Lower lobe of right lung (tissue), 2 donors: ENCODE measurements around the gene FRMD3. TPM values are rescaled to one million over a fixed set of nuclear protein-coding genes. Genes with fewer than 3 reads are reported as not detected.

Experiments
- ATAC-seq, 2 donors: fragments of 200-7000 bp; cut with Tn5 transposase; one replicate each; pipeline ENCODE4 v1.9.1; 2020 to 2022; ENCODE audit warnings: mild to moderate bottlenecking in 2 of 2, moderate library complexity in 2 of 2
- DNase-seq: peaks from one replicate; pipeline ENCODE4 v3.0.0-alpha.2; 2020
- H3K27ac ChIP-seq: fragments of 200-600 bp; one replicate; pipeline ENCODE4 v1.8.0; 2022
- H3K27me3 ChIP-seq: fragments of 200-600 bp; one replicate; pipeline ENCODE4 v1.8.0; 2022; ENCODE audit warnings: low read depth
- H3K36me3 ChIP-seq: fragments of 200-600 bp; one replicate; pipeline ENCODE4 v1.8.0; 2022; ENCODE audit warnings: mild to moderate bottlenecking
- H3K4me1 ChIP-seq: fragments of 200-600 bp; one replicate; pipeline ENCODE4 v1.8.0; 2022
- H3K4me3 ChIP-seq: fragments of 200-600 bp; one replicate; pipeline ENCODE4 v1.8.0; 2022; ENCODE audit warnings: mild to moderate bottlenecking
- H3K9me3 ChIP-seq: fragments of 200-600 bp; one replicate; pipeline ENCODE4 v1.8.0; 2022
- intact Hi-C: fragments of 100-400 bp; cut with DNase I; formaldehyde crosslinking; loops from one replicate; pipeline ENCODE4 v1.11.0; 2022
- total RNA-seq: library from RNA; stranded (reverse); fragmentation: NEBNext Ultra II Directional; extraction: Animal tissue kit (Norgen Biotek cat#: 25700); gene quantifications from one replicate; pipeline ENCODE4 v1.2.1, GENCODE V29; 2021
- TF ChIP-seq, protein P1 (sequence below): fragments of 200-600 bp; IDR thresholded peaks from one replicate; pipeline ENCODE4 v1.8.0; 2022; ENCODE audit warnings: antibody characterized with exemption, mild to moderate bottlenecking
- donor health status: DM: no; HTN: yes; CAD: no; lungs with severe emphysema.

The FRMD3 gene
- total RNA-seq, 1 donor from 2014 or later: 9.7 TPM

- intact Hi-C loops: no loop called here
- ATAC-seq: no peak
- Histone ChIP-seq H3K4me3 (no peak overlapping the region), H3K27ac (no peak overlapping the region), H3K27me3 (no peaks in the 10 kb centered on the region), H3K9me3 (no peaks in the 10 kb centered on the region), H3K4me1 (no peaks in the 10 kb centered on the region), H3K36me3 (no peaks in the 10 kb centered on the region)
- DNase-seq: no peak
- TF ChIP-seq, protein P1, sequence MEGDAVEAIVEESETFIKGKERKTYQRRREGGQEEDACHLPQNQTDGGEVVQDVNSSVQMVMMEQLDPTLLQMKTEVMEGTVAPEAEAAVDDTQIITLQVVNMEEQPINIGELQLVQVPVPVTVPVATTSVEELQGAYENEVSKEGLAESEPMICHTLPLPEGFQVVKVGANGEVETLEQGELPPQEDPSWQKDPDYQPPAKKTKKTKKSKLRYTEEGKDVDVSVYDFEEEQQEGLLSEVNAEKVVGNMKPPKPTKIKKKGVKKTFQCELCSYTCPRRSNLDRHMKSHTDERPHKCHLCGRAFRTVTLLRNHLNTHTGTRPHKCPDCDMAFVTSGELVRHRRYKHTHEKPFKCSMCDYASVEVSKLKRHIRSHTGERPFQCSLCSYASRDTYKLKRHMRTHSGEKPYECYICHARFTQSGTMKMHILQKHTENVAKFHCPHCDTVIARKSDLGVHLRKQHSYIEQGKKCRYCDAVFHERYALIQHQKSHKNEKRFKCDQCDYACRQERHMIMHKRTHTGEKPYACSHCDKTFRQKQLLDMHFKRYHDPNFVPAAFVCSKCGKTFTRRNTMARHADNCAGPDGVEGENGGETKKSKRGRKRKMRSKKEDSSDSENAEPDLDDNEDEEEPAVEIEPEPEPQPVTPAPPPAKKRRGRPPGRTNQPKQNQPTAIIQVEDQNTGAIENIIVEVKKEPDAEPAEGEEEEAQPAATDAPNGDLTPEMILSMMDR: no peak
Measured at GRCh38 chr9:83419961-83420360, 118.2 kb downstream of the FRMD3 start.

- Histone ChIP-seq H3K9me3 (no peaks in the 10 kb centered on the region), H3K4me1 (no peaks in the 10 kb centered on the region), H3K36me3 (no peaks in the 10 kb centered on the region), H3K27ac (no peak overlapping the region), H3K27me3 (no peaks in the 10 kb centered on the region), H3K4me3 (no peak overlapping the region)
- intact Hi-C loops: no loop called here
- ATAC-seq (no peak), DNase-seq (no peak)
- TF ChIP-seq, protein P1: no peak
Measured at GRCh38 chr9:83418283-83418682, 119.9 kb downstream of the FRMD3 start.

DNA sequence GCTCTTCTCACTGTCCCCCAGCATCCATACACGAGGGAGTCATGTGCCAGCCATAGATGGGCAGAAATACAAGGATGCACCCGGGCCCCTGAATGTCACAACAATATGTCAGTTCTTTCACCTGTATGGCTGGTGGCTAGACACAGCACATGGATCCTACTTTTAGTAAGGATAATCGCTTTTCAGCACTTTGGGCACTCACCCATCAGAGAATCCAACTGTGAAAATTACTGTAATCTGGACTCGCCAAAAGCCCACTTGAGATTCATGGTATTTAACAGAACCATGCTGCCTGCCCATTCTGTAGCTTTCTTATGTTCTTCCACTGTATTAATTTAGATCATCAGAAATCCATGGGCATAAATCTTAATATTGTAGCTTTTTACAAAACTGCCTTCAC, 124.8 kb downstream of the FRMD3 start:
- H3K27ac ChIP-seq: no peak overlapping the region
- no peak for ATAC-seq
- H3K27me3 ChIP-seq: no peaks in the 10 kb centered on the region
- no peak for DNase-seq
- TF ChIP-seq, protein P1: no peak
- no peak overlapping the region for H3K4me3 ChIP-seq
- intact Hi-C loops: no loop called here
- no peaks in the 10 kb centered on the region for H3K4me1 ChIP-seq
- no peaks in the 10 kb centered on the region for H3K9me3 ChIP-seq
- H3K36me3 ChIP-seq: no peaks in the 10 kb centered on the region

GRCh38 chr9:83410701-83411100, 127.5 kb downstream of the FRMD3 start:
- ATAC-seq: no peak
- H3K9me3 ChIP-seq: no peaks in the 10 kb centered on the region
- intact Hi-C loops: no loop called here
- no peaks in the 10 kb centered on the region for H3K36me3 ChIP-seq
- TF ChIP-seq, protein P1: no peak
- H3K4me1 ChIP-seq: peaks cover 3% of the 10 kb centered on the region
- no peaks in the 10 kb centered on the region for H3K27me3 ChIP-seq
- no peak overlapping the region for H3K4me3 ChIP-seq
- no peak overlapping the region for H3K27ac ChIP-seq
- DNase-seq: no peak

DNA sequence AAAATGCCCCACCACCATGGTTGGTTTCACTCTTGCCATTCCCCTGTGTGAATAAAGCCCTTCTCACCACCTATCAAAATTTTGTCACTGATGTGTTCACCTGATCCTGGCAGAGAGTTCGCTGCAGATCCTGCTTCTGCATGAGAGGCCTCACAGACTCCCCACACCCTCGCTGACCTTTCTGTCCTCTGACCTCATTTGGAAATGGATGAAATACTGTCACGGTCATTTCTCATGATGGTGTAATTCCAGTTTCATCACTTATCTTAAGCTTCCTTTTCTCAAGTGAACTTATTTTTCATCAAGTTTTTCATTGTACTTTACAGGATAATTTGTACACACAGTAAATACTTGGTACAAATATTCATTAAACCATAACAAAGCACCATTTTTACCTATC, 131.3 kb downstream of the FRMD3 start:
- H3K9me3 ChIP-seq: no peaks in the 10 kb centered on the region
- TF ChIP-seq, protein P1: no peak
- no peak for ATAC-seq
- intact Hi-C loops: no loop called here
- peaks cover 3% of the 10 kb centered on the region for H3K4me1 ChIP-seq
- H3K36me3 ChIP-seq: no peaks in the 10 kb centered on the region
- no peak overlapping the region for H3K27ac ChIP-seq
- H3K27me3 ChIP-seq: no peaks in the 10 kb centered on the region
- DNase-seq: peak; percentile 45
- H3K4me3 ChIP-seq: no peak overlapping the region

DNA sequence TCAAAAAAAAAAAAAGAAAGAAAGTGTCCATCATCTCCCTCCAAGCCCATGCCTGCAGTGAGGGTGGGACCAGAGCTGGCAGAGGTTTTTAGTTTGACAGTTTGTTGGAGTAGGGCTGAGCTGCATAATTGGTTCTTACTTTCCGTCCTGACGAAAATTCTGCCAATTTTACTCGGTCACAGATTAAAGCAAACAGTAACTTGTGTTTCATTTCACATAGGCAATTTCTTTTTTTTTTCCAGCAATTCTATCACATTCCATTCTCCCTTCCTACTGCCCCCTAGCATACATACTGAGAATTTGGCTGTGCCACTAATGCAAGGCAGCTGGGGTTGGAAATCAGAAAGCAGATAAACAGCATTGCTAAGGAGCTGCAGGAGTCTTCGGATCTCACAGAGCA, 132.4 kb downstream of the FRMD3 start:
- intact Hi-C loops: no loop called here
- H3K4me3 ChIP-seq: no peak overlapping the region
- DNase-seq (no peak), ATAC-seq (no peak)
- TF ChIP-seq, protein P1: no peak
- H3K36me3 ChIP-seq: no peaks in the 10 kb centered on the region
- H3K27me3 ChIP-seq: no peaks in the 10 kb centered on the region
- peaks cover 3% of the 10 kb centered on the region for H3K4me1 ChIP-seq
- no peak overlapping the region for H3K27ac ChIP-seq
- H3K9me3 ChIP-seq: no peaks in the 10 kb centered on the region
